ENCODE measurements around the gene MYO16.

DNA sequence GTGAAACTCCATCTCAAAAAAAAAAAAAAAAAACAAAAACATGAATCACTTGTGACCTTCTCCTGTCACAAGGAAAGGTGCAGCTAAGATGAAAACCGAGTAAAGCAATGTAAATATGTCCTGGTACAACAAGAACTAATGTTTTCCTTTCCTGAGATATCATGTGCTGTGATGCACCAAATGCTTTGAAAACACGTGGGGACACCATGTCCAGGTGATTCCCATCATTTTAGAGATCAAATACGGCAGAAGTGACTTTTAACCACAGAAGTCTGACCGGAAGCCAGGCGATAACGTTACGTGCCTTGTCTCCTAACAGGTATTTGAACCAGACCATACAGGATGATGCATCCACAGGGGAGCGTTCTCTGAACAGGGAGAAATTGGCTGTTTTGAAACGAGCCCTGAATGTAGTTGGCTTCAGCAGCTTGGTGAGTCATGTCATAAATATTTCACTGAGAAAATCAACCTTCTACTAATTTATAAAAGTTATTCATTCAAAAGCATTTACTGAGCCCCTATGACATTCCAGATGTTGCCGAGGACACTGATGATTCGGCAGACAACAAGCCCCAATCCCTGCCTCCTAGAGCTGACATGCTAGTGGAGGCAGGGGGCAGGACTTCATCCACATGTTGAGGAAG is 328.1 kb downstream of the MYO16 start:
- TF ChIP-seq, protein P1, sequence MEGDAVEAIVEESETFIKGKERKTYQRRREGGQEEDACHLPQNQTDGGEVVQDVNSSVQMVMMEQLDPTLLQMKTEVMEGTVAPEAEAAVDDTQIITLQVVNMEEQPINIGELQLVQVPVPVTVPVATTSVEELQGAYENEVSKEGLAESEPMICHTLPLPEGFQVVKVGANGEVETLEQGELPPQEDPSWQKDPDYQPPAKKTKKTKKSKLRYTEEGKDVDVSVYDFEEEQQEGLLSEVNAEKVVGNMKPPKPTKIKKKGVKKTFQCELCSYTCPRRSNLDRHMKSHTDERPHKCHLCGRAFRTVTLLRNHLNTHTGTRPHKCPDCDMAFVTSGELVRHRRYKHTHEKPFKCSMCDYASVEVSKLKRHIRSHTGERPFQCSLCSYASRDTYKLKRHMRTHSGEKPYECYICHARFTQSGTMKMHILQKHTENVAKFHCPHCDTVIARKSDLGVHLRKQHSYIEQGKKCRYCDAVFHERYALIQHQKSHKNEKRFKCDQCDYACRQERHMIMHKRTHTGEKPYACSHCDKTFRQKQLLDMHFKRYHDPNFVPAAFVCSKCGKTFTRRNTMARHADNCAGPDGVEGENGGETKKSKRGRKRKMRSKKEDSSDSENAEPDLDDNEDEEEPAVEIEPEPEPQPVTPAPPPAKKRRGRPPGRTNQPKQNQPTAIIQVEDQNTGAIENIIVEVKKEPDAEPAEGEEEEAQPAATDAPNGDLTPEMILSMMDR (IDR thresholded peaks at IDR 0.05), result no peak
- no peak for TF ChIP-seq POLR2A (IDR thresholded peaks at IDR 0.05)
